Right lobe of liver (tissue), 4 donors: ENCODE measurements around the gene GABRR3.

Experiments
- CTCF ChIP-seq, 4 donors: fragments of 200-600 bp in 3 of 4; fragments of 450-650 bp in 1 of 4; IDR thresholded peaks; one replicate each; pipeline versions ENCODE4 v1.5.1 to v1.8.0; 2016 to 2022; ENCODE audit warnings: antibody characterized with exemption in 4 of 4, mild to moderate bottlenecking in 2 of 4
- POLR2A ChIP-seq: fragments of 450-650 bp; IDR thresholded peaks from one replicate; pipeline ENCODE4 v1.6.1; 2017; ENCODE audit warnings: antibody characterized with exemption, mild to moderate bottlenecking
- donor health status: DM: no; HTN: no; CAD: no.
- donor health status: DM: no; HTN: no; CAD: no.
- donor health status: DM: no; HTN: yes; CAD: no.

- no peak for TF ChIP-seq CTCF (IDR thresholded peaks at IDR 0.05)
- TF ChIP-seq POLR2A, result no peak
Observed at GRCh38 chr3:97960993-97961766, 73.9 kb downstream of the GABRR3 start.
